HG02759 (cell line): Measurements from ENCODE around the gene VEGFD.

ENCODE experiments used
- ATAC-seq: cut with Tn5 transposase; IDR thresholded peaks from one replicate; pipeline ENCODE4 v1.9.1; 2021; ENCODE audit warnings: mild to moderate bottlenecking, moderate library complexity; ENCODE audit not compliant: unreplicated experiment

Gene VEGFD, protein sequence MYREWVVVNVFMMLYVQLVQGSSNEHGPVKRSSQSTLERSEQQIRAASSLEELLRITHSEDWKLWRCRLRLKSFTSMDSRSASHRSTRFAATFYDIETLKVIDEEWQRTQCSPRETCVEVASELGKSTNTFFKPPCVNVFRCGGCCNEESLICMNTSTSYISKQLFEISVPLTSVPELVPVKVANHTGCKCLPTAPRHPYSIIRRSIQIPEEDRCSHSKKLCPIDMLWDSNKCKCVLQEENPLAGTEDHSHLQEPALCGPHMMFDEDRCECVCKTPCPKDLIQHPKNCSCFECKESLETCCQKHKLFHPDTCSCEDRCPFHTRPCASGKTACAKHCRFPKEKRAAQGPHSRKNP

DNA sequence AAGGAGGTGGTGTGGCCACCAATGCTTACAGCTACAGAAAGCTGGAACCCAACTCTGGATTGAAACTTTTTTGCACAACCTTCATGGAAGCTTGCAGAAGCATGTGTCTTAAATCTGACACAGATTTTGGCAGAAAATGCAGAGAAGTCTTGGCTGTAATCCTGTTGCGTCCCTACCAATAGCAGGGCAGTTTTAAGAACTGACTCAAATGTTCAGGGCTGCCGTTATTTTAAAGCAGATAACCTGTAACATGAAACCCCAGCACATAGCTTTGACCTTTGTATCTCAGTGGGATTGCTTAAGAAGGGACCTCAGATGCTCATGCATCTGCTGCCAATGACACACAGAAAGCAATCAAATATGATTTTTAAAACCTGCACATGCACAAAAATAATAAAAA, at the start of gene VEGFD:
TSS of gene VEGFD (minus strand) at position 110 of the 400 bp plus-strand sequence. CDS start 467 bp downstream, outside the sequence.
- no peak for ATAC-seq

DNA sequence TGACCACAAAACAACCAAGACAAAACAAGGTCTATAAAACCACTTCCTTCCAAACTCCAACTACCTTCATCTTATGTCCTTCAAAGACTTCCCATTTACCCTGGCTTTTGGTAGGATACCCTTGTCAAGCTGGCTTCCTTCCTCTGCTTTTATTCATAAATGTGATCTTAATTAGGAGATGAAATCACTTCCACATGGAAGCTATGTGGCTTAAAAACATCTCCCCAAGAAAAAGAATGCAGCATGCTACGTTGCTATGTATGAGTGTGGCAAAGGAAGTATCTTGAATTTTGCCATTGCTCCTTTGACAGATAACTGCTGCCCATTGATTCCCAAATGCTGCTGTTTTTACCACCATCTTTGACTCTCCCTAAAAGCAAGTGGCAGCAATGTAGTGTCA, 46.4 kb upstream of the VEGFD start:
- ATAC-seq = no peak

DNA sequence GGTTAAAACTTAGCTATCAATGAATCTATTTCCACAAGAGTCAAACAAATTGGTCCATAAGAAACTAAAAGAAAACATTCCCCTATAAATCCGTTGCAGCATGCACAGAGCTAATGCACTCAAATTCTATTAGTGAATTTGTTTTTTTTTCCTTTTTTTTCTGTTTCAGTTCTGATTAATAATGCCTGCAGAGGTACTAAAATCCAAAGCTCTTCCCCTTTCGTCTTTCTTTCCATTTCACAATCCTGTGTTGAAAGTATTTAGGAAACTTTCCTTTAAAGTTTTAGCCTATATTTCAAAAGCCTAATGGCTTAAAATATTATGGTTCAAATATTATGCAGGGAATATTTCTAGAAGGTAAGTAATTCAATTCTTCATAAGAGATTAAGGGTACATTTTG, 45.9 kb upstream of the VEGFD start:
- no peak for ATAC-seq

DNA sequence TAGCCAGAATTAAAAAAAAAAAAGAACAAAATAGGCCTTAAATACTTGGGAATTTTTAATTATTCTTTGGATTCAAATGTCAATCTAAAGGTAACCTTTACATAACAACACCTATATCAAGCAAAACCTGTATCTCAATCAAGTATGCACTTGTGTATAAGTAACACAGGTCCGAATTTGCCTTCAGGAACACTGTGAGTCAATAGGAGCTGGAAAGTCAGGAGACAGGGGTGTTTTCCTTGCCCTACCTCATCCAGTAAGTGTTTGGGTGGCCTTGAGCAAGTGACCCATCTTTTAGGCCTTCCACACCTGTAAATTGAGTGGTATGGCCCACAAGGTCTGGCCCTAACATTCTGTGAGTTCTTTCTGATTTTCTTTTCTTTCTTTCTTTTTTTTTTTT, 40.8 kb upstream of the VEGFD start:
- ATAC-seq = no peak

DNA sequence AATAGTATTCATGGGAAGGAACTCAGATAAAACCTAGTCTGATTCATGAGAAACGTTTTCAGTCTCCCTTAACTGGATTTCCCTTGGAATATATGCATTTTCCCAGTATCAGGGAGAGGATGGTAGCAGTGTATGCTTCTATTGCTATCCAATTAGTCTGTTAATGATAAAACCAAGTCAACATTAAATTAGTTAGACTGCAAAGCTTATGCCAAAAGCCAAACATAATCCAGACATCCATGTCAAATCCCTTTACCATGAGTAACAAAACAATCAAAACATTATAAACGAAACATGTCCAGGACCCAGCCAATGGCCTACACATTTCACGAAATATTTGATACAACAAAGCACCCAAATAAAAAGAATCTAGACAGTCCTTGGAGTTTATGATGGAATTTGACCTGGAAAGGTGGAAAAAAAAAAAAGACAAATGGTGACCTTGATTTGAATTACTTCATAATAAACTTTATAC, 34.5 kb upstream of the VEGFD start:
- no peak for ATAC-seq

DNA sequence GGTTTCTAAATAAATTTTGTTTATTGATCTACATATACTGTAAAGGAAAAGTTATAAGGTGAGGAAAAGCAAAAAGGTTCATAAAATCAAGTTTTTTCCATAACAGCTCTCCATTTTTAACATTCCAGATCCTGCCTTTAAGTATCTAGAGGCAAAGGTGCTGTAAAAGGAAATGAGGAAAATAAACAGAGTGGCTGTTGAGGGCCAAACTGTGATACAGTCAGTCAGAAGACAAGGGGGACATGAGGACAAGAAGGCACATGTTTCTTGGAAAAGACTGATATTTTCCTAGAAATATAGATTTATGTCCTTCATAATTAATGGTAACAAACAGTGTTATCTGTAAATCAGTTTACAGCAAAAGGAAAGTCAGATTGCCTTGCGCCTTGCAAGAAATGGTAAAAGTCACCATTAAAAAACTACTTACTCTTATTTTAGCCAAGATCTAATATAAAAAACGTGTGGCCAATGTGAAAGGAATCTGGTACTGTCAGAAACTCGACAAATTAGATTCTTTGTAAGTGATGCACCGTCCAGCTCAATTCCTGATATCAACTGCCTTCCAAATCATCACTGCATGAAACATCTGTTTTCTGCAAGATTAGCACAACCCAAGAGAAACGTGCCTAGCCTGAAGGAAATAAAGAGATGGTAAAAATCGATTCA, 34.0 kb upstream of the VEGFD start:
- no peak for ATAC-seq

DNA sequence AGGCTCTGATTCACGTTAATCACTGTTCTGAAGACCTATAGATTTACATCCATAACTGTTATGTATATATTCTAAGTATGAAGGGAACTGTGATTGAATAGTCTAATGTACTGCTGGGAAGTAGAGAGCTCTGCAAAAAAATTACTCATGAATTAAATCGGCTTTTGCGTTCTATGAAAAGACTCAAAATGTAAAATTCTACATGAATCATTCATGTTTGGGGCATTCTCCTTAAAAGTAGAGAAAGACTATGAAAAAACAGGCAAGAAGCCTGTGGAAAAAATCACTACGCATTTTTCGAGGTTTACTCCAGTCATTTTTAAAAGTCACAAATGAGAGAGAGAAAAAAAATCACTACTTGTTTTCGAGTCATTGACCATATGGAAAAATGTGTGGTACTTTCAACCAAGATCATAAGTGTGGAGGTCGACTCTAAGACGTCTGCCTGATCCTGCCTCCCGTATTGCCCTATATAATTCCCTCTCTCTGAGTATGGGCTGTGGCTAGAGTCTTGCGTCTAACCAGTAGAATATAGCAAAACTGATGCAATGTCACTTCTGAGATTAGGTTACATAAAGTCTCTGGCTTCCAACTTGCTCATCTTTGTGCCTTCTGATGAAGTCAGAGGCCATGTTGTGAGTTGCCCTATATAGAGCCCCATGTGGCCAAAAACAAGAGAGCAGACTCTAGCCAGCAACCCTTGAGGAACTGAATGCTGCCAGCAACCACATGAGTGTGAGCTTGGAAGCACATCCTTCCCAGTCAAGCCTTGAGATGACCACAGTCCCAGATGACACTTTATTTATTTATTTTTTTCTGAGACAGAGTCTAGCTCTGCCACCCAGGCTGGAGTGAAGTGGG, 32.1 kb upstream of the VEGFD start:
- ATAC-seq = no peak

DNA sequence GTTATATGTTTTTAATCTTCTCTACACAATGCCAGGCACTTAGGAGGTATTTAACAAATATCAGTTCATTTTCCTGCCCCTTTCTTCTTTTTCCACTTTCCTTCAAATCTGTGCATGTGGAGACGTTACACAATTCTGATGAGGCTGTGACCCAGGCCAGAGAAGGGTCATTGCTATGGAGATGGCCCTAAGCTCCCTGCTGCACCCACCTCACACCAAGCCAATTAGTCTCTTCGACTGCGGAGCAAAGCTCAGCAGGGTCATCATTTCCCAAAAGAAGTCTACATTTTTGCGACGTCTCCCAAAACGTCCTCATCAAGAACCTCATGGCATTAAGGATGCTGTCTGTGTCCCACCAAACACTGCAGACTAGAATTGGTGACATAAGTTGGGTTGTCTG, 28.9 kb upstream of the VEGFD start:
- no peak for ATAC-seq

DNA sequence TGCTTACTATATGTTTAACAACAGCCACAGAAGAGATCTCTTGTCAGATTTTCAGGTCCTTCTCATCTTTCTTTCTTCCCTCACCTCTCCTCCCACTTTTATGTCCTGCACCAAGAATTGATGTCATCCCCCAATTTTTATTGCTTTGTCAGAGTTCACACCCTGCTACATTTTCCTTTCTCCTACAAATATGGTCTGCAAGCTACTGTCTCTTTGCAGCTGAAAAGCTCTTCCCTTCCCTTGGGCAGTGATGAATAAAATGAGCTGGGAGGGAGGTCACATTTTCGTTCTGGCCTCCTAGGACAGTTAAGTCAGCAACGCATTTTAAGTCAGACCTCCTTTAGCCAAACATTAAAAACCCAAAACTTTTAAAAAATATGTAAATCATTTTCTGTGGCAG, 26.7 kb upstream of the VEGFD start:
- no peak for ATAC-seq

DNA sequence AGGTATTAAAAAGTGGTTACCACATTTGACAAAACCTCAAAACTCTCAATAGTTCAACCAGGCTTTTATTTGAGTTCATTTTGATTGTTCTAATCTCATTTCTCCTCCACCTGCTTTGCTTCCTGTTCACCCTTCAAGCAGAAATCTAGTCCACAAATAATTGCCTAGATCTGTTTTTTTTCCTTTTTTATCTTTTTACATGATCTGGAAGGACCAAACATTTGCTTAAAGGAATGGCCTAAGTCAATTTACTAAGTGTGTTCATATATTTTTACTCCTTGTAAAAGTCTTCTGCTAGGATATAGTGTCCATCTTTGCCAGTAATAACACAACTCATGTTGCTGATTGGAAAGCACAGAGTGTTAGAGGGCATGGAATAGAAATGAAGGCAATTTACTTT, 26.2 kb upstream of the VEGFD start:
- ATAC-seq = no peak

DNA sequence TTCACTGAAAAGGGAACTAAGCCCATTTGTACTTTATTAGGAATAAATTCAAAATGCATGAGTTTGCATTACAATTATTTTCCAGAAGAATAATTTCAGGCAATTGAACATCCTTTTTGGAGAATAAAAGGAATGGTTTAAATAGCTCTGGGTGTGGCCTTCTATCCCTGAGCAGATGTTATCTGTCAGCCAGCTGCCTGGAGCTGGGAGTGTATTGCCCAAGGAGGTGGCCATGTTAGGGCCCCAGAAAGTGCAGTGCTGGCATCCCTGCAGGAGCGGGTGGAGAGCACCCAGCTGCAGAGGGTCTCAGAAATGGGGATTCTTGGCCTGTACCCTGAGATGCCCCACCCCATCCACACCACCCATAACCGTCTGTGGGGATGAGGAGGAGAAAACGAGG, 21.6 kb upstream of the VEGFD start:
- no peak for ATAC-seq

DNA sequence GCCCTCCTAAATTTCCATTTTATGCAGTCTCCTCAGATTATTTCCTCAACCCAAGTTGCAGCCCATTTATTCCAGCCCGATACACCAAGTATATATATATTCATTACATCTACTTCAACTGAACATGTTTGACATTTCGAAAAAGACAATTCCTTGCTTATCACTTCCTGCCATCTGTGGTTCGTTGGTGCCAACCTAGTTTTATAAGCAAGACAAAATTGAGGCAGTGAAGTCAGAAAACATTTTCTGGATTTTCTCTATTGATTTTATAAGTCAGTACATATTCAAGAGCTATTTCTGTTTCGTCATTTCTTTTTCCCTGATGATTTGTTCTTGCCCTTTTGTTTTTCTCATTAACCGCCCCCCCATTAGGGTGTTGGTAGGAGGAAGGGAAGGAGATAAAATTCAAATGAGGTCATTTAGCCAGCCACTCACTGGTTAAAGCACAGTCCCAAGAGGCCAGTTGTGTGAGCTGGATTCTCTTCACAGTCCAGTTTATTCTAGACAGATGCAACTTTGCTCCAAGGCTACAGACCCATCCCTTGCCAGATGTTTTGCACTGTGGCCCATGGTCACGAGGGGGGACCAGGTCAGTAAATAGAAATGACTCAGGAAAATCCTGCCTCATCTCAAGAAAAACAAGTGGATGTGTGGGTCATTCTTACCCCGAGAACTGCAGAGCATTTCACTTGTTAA, 20.3 kb upstream of the VEGFD start:
- ATAC-seq = no peak

DNA sequence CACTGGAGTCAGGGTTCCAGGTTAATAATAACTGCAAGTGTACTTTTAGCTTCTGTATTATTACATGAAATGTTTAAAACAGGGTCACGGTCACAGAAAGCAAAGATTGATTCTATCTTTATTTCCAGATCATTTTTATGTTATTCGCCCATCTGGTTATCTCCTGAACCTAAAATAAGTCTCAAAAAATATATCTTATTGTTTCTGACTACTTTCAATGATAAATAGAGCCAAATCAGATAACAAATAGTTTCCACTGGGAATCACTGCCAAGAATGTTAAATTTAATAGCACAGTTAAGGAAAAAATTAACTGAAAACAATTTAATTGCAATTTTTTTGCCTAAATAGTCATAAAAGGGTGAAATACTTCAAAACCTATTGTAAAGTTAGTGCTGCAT, 17.2 kb upstream of the VEGFD start:
- ATAC-seq = no peak

DNA sequence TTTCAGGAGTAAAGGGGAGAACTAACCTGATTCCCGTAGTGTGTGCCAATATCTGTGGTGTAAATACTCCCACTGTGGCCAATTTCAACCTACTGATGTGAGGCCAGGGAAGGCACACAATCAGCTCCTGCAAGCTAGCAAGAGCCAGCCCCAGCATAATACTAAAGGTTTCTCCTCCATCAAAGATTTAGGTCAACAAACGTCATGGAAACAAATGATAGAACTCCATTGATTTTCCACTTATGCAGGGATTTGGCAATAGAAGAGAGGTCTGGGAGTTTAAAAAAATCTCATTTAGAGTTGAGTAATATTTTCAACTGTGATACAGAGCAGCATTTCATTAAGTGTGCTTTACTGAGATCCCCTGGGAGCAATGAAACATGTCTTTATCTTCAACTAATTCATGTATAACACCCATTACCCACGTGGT, 15.8 kb upstream of the VEGFD start:
- no peak for ATAC-seq

DNA sequence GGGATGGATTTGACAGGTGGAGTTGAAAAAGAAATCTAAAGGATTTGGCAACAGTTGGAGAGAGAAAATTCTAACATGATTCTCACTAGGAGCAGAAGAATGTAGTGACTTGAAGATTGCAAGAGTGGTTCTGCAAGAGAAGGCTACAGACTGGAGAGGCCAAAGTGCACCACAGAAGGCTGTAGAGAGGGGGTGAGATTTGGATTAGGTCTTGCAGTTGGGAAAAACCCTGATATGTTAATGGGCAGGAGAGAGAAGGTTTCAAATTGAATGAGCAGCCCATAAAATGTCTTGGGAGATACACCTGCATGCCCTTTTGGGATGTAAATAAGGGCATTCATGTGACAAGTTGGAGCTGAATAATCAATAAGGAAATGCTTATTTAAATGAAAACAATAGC, 14.7 kb upstream of the VEGFD start:
- ATAC-seq = no peak

DNA sequence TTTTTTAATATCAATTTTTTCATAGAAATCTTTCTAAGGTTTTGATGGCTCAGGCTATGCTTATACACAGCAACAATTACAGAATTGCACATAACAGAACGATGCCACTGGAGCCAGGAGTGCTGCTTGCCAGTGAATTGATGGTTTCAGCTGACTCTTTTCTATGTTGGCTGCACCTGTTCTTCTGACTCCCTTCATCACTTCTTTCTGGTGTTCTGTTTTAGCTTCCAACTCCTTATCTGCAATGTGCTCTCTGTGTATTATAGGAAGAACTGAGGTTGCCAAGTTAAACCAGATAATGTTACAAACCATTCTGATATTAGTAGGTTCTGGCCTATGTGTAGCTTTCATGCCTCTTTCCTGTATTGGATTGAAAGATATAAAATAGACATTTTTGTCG, 11.6 kb upstream of the VEGFD start:
- no peak for ATAC-seq

DNA sequence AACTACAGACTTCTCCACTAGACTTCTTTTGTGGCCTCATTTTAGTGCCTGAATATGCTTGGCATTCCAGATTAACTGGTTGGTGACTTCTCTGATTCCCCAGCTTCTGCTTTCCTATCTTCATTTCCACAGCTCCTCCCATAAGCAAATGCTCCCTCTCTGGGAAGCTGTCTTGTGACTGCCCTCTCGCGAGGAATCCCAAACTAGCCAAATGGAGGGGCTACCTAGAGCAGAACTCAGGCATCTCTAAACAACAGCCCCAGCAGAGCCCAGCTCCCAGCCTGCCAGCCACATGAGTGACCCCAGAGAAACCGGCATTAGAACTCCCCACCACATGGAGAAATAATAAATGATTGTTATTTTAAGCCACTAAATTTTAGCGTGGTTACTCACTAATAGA, 7.6 kb upstream of the VEGFD start:
- ATAC-seq = no peak

DNA sequence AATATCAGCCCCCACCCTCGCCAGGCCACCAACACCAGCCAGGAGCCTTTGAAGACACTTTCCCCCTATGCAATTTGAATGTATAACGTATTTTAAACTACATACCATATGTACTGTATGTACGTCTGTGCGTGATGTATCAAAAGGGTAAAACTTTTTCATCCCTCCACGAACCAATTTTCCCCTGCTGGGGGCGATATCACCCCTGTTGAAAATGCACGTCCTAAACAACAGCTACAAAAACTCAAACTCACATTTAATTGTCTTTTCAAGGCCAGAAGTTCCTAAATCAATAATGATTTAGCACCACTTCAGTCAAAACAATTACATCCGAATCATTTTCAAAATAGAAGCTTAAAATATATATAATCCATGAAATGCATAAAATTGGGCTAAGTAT, 1.4 kb downstream of the VEGFD start:
- no peak for ATAC-seq

DNA sequence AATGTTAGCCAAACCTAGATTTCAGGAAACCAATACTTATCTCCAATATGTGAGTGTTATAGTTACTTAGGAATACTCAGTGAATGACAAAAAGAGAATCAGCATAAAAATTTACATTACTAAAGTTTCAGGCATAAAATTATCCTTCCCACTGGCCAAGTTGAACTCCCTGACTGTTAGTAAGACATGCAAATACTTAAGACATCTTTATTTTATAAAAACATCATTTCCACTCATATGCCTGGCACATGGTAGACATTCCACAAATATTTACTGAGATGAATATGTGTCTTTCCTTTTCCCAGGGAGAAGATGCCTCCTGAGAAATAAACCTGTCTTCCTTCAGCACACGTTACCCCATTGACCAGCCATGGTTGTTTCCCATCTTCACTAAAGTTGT, 7.3 kb downstream of the VEGFD start:
- ATAC-seq = no peak

DNA sequence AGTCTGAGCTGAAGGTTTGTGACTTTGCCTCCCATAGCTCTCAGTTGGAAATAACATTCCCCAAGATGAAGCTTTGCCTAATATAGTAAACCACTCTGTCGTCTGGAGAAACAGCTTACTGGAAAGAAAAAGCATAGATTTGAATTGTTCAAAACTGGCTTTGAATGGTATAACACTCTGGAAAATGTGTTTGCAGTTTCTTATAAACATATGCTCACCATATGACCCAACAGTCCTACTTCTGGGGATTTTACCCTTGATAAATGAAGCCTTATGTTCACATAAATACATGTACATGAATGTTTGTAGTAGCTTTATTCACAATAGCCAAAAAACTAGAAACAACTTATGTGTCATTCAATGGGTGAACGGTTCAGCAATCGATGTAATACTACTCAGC, 10.2 kb downstream of the VEGFD start:
- ATAC-seq = no peak
